OCI-LY3 (cell line): Measurements from ENCODE around the gene ACTG2.

Experiments
- EZH2phosphoT487 ChIP-seq: fragments of 200-600 bp; shearing (Covaris generic); IDR thresholded peaks from 2 replicates; pipeline ENCODE4 v1.6.1; 2018; ENCODE audit warnings: antibody characterized with exemption, mixed run types, low read depth
- TF ChIP-seq, protein P1 (sequence below): fragments of 200-600, 300-600 bp; sonication (generic); IDR thresholded peaks from 2 replicates; pipeline ENCODE4 v1.5.1; 2014; ENCODE audit warnings: antibody characterized with exemption, low read length, low read depth

DNA sequence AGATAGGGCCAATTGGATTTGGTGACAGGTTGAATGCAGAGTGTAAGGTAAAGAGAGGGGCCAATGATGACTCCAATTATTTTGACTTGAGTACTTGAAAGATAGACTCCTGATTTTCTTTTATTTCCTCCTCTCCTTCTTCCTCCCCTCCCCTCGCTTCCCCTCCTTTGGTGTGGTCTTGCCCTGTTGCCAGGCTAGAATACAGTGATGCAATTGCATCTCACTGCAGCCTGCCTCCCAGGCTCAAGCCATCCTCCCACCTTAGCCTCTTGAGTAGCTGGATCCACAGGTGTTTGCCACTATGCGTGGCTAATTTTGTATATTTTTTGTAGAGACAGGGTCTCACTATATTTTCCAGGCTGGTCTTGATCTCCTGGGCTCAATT is 36.1 kb downstream of the ACTG2 start:
- no peak for TF ChIP-seq EZH2phosphoT487
- TF ChIP-seq, protein P1, sequence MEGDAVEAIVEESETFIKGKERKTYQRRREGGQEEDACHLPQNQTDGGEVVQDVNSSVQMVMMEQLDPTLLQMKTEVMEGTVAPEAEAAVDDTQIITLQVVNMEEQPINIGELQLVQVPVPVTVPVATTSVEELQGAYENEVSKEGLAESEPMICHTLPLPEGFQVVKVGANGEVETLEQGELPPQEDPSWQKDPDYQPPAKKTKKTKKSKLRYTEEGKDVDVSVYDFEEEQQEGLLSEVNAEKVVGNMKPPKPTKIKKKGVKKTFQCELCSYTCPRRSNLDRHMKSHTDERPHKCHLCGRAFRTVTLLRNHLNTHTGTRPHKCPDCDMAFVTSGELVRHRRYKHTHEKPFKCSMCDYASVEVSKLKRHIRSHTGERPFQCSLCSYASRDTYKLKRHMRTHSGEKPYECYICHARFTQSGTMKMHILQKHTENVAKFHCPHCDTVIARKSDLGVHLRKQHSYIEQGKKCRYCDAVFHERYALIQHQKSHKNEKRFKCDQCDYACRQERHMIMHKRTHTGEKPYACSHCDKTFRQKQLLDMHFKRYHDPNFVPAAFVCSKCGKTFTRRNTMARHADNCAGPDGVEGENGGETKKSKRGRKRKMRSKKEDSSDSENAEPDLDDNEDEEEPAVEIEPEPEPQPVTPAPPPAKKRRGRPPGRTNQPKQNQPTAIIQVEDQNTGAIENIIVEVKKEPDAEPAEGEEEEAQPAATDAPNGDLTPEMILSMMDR = no peak
